ENCODE results near the gene A1CF.
"Not testable (repeated sequence)": the region's sequence is repeated elsewhere in the genome, so short reads cannot be mapped to it uniquely, and the experiment has no call there.

Gene A1CF

DNA sequence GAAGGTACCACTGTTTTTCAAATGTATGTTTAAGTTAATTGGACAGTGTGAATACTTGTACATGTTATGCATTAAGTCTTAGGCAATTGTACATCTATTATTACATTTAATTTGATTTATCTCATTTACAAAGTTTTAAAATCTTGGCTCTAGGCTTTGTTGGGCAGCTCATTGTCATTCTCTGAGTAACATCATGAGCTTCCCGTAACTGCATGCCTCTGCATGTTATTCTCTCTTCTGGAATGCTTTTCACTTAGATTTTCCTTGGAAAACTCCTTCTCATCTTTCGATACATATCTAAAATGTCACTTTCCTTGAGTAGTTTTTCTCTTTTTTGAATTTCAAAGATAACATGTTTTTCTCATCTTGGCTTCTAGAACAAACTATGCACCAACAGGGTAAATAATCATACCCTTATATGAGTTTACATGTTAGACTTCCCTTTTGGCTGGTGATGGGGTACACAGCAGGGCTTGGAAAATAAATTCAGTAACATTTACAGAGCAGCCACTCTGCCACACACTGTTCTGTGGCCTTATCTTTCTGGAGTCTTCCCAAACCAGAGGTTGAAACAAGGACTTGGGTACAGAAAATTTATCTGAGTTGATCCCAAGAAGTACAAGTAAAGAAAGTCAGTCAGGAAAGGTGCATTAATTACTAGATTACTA lies 42.2 kb upstream of the A1CF start:
- Histone ChIP-seq H3K4me2 (ENCODE audit: low read length) (no peak overlapping the region), H3K4me1 (ENCODE audit: low read length) (no peaks in the 10 kb centered on the region)
- TF ChIP-seq, protein P1, sequence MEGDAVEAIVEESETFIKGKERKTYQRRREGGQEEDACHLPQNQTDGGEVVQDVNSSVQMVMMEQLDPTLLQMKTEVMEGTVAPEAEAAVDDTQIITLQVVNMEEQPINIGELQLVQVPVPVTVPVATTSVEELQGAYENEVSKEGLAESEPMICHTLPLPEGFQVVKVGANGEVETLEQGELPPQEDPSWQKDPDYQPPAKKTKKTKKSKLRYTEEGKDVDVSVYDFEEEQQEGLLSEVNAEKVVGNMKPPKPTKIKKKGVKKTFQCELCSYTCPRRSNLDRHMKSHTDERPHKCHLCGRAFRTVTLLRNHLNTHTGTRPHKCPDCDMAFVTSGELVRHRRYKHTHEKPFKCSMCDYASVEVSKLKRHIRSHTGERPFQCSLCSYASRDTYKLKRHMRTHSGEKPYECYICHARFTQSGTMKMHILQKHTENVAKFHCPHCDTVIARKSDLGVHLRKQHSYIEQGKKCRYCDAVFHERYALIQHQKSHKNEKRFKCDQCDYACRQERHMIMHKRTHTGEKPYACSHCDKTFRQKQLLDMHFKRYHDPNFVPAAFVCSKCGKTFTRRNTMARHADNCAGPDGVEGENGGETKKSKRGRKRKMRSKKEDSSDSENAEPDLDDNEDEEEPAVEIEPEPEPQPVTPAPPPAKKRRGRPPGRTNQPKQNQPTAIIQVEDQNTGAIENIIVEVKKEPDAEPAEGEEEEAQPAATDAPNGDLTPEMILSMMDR (IDR thresholded peaks at IDR 0.05; ENCODE audit: low read depth, low read length): no peak
- no peak for TF ChIP-seq EZH2phosphoT487 (IDR thresholded peaks at IDR 0.05; ENCODE audit: low read depth)

DNA sequence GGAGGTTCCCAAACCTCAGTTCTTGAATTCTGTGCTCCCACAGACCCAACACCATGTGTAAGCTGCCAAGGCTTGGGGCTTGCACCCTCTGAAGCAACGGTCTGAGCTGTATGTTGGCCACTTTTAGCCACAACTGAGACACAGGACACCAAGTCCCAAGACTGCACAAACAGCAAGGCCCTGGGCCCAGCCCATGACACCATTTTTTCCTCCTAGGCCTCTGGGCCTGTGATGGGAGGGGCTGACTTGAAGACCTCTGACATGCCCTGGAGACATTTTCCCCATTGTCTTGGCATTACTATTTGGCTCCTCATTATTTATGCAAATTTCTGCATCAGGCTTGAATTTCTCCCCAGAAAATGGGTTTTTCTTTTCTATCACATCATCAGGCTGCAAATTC lies 38.0 kb upstream of the A1CF start:
- not testable (repeated sequence) for H3K27ac ChIP-seq (ENCODE audit: low read length); H2AFZ ChIP-seq (ENCODE audit: low read depth, low read length); H3K4me2 ChIP-seq (ENCODE audit: low read length); H4K20me1 ChIP-seq (ENCODE audit: insufficient read depth, low read length); H3K27me3 ChIP-seq (ENCODE audit: low read depth, low read length); H3K4me1 ChIP-seq (ENCODE audit: low read length); H3K36me3 ChIP-seq (replicated peaks; ENCODE audit: low read depth, low read length); H3K79me2 ChIP-seq (ENCODE audit: low read length); H3K9ac ChIP-seq (ENCODE audit: low read length); H3K9me3 ChIP-seq (ENCODE audit: insufficient read depth, low read length); H3K4me3 ChIP-seq (ENCODE audit: low read length)

More for the DNA sequence above, 42.2 kb upstream of the A1CF start:
- Histone ChIP-seq H3K79me2 (ENCODE audit: low read length) (no peaks in the 10 kb centered on the region), H3K36me3 (replicated peaks; ENCODE audit: low read depth, low read length) (no peaks in the 10 kb centered on the region), H3K27ac (ENCODE audit: low read length) (no peak overlapping the region), H2AFZ (ENCODE audit: low read depth, low read length) (no peak overlapping the region), H3K9me3 (ENCODE audit: insufficient read depth, low read length) (no peaks in the 10 kb centered on the region), H3K9ac (ENCODE audit: low read length) (no peak overlapping the region), H3K27me3 (ENCODE audit: low read depth, low read length) (no peaks in the 10 kb centered on the region), H3K4me3 (ENCODE audit: low read length) (no peak overlapping the region), H4K20me1 (ENCODE audit: insufficient read depth, low read length) (no peaks in the 10 kb centered on the region)

DNA sequence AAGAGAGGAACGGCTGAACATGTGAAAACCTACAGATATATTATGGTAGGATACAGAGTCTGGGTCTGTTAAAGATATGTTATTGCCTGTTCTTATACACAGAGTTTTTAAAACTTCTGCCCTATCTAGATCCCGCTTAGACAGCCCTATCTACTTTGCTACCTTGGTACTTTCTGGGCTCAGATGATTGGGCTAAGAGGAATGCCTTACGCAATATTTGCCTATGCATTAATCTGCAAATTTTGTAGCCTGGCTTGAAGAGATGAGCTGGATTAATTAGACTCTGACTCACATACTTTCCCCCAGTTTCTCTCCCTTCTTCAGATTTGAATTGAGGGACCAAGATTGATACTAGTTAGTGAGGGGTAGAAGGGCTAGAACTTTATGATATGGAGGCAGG lies 33.6 kb upstream of the A1CF start:
- Histone ChIP-seq H3K4me2 (ENCODE audit: low read length) (no peak overlapping the region), H3K4me1 (ENCODE audit: low read length) (no peaks in the 10 kb centered on the region), H3K9ac (ENCODE audit: low read length) (no peak overlapping the region), H3K4me3 (ENCODE audit: low read length) (no peak overlapping the region), H3K36me3 (replicated peaks; ENCODE audit: low read depth, low read length) (no peaks in the 10 kb centered on the region), H3K79me2 (ENCODE audit: low read length) (no peaks in the 10 kb centered on the region), H4K20me1 (ENCODE audit: insufficient read depth, low read length) (no peaks in the 10 kb centered on the region), H3K27me3 (ENCODE audit: low read depth, low read length) (no peaks in the 10 kb centered on the region), H2AFZ (ENCODE audit: low read depth, low read length) (no peak overlapping the region), H3K27ac (ENCODE audit: low read length) (no peak overlapping the region), H3K9me3 (ENCODE audit: insufficient read depth, low read length) (0 out of 2 replicates have a peak, but pooled peaks cover 4% of the 10 kb centered on the region)
- no peak for TF ChIP-seq EZH2phosphoT487 (IDR thresholded peaks at IDR 0.05; ENCODE audit: low read depth)
- TF ChIP-seq, protein P1 (IDR thresholded peaks at IDR 0.05; ENCODE audit: low read depth, low read length): no peak

DNA sequence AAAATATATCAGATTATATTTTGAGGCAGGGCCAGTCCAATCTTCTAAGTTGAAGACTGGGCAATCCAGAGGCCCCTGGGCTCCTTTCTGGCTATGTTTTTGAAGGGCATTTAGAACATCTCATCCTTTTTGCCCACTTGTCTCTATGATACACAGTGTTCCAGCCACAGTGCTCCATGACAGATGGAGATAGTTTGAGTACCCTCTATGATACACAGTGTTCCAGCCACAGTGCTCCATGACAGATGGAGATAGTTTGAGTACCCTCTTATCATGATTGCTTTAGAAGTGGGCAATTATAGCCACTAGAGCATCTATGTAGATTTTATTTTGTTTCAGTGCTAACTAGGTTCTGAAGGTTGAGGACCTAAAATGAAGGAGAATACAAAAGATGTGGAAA lies 33.1 kb upstream of the A1CF start:
- no peaks in the 10 kb centered on the region for H4K20me1 ChIP-seq (ENCODE audit: insufficient read depth, low read length)
- no peak overlapping the region for H2AFZ ChIP-seq (ENCODE audit: low read depth, low read length)
- no peaks in the 10 kb centered on the region for H3K27me3 ChIP-seq (ENCODE audit: low read depth, low read length)
- H3K4me3 ChIP-seq (ENCODE audit: low read length): no peak overlapping the region
- H3K4me1 ChIP-seq (ENCODE audit: low read length): no peaks in the 10 kb centered on the region
- H3K27ac ChIP-seq (ENCODE audit: low read length): no peak overlapping the region
- 0 out of 2 replicates have a peak, but pooled peaks cover 4% of the 10 kb centered on the region for H3K9me3 ChIP-seq (ENCODE audit: insufficient read depth, low read length)
- no peaks in the 10 kb centered on the region for H3K36me3 ChIP-seq (replicated peaks; ENCODE audit: low read depth, low read length)
- H3K9ac ChIP-seq (ENCODE audit: low read length): no peak overlapping the region
- H3K4me2 ChIP-seq (ENCODE audit: low read length): no peak overlapping the region
- H3K79me2 ChIP-seq (ENCODE audit: low read length): no peaks in the 10 kb centered on the region
- no peak for TF ChIP-seq EZH2phosphoT487 (IDR thresholded peaks at IDR 0.05; ENCODE audit: low read depth)
- TF ChIP-seq, protein P1 (IDR thresholded peaks at IDR 0.05; ENCODE audit: low read depth, low read length): no peak
